Activated CD4-positive, alpha-beta T cell treated with anti-CD3 and anti-CD28 coated beads for 36 hours (primary cell): ENCODE results near the gene ICOS. TPM values are rescaled to one million over a fixed set of nuclear protein-coding genes. Genes with fewer than 3 reads are reported as not detected.
"Not testable (repeated sequence)": the region's sequence is repeated elsewhere in the genome, so short reads cannot be mapped to it uniquely, and the experiment has no call there.

ENCODE experiments used
- ATAC-seq: fragments of 200-7000 bp; cut with Tn5 transposase; one replicate; pipeline ENCODE4 v1.10.0; 2021; ENCODE audit warnings: mild to moderate bottlenecking, moderate library complexity
- CTCF ChIA-PET: fragments of 350-600 bp; sonication (Branson Sonifier 250); formaldehyde crosslinking; loops from one replicate; lab custom pipeline; 2021; ENCODE audit warnings: antibody characterized with exemption; lab: Charles Lee
- POLR2A ChIA-PET: fragments of 350-600 bp; sonication (Branson Sonifier 250); formaldehyde crosslinking; loops from one replicate; lab custom pipeline; 2021; ENCODE audit warnings: antibody characterized with exemption, inconsistent platforms; lab: Charles Lee
- DNase-seq: peaks from one replicate; pipeline ENCODE4 v3.0.0-alpha.2; 2020
- H3K27ac Mint-ChIP-seq: one replicate; pipeline ENCODE4 v1.8.0; 2021; ENCODE audit warnings: mixed read lengths
- H3K27me3 Mint-ChIP-seq: one replicate; pipeline ENCODE4 v1.8.0; 2021; ENCODE audit warnings: mixed read lengths
- H3K36me3 Mint-ChIP-seq: one replicate; pipeline ENCODE4 v1.8.0; 2021; ENCODE audit warnings: low read depth, mixed read lengths
- H3K4me1 Mint-ChIP-seq: one replicate; pipeline ENCODE4 v1.8.0; 2021; ENCODE audit warnings: mixed read lengths
- H3K4me3 Mint-ChIP-seq: one replicate; pipeline ENCODE4 v1.8.0; 2021; ENCODE audit warnings: mild to moderate bottlenecking, moderate library complexity, mixed read lengths
- H3K9me3 Mint-ChIP-seq: one replicate; pipeline ENCODE4 v1.8.0; 2021; ENCODE audit warnings: low read depth, mixed read lengths
- intact Hi-C, 2 experiments: fragments of 100-400 bp; cut with DNase I in 1 of 2; cut with micrococcal nuclease in 1 of 2; formaldehyde crosslinking; loops; one replicate each; pipeline versions ENCODE4 v1.14.2 to v1.15.1; 2022 to 2024; cut with DNase I, micrococcal nuclease
- total RNA-seq, 2 experiments: library from RNA; stranded (reverse); gene quantifications; one replicate each; pipeline ENCODE4 v1.2.3, GENCODE V29; 2021

Gene ICOS
- total RNA-seq, 2 experiments from 2014 or later = 133 to 161 TPM

- peaks cover 7% of the 10 kb centered on the region for H3K9me3 Mint-ChIP-seq
- POLR2A ChIA-PET = interaction anchor here (1.0 to 2.1 kb wide), 6 partner anchors 9 to 76 kb away, joined by 3 to 27 read pairs (median 4); partner anchors contain the start of gene CTLA4
- ATAC-seq = no peak
- DNase-seq = no peak
- peaks cover 67% of the 10 kb centered on the region for H3K36me3 Mint-ChIP-seq
- peak overlapping the region; percentile 96 for H3K27ac Mint-ChIP-seq
- peaks cover 57% of the 10 kb centered on the region for H3K4me1 Mint-ChIP-seq
- peak overlapping the region; percentile 69 for H3K4me3 Mint-ChIP-seq
- intact Hi-C loops = loop anchor here (2.0 to 10.0 kb wide), 6 partner anchors 49 to 1661 kb away; partner anchors contain the start of gene CD28 (in 2 of the 2)
- no peaks in the 10 kb centered on the region for H3K27me3 Mint-ChIP-seq
- CTCF ChIA-PET = interaction anchor here (0.6 to 2.1 kb wide), 6 partner anchors 11 to 139 kb away, joined by 3 to 6 read pairs (median 4); no protein-coding TSS in a partner anchor
Measured at GRCh38 chr2:203935568-203935967, 995 bp upstream of the ICOS start.

GRCh38 chr2:203936949-203937348 is 386 bp downstream of the ICOS start:
- peaks cover 56% of the 10 kb centered on the region for H3K4me1 Mint-ChIP-seq
- peak overlapping the region; percentile 98 for H3K27ac Mint-ChIP-seq
- intact Hi-C loops = loop anchor here (1.0 to 10.0 kb wide), 5 partner anchors 14 to 1662 kb away; partner anchors contain the start of gene CD28 (in 1 of the 2)
- peak; percentile 5 for ATAC-seq
- POLR2A ChIA-PET = interaction anchor here (0.9 to 1.0 kb wide), 3 partner anchors 10 to 51 kb away, joined by 3 to 6 read pairs (median 4); no protein-coding TSS in a partner anchor
- H3K27me3 Mint-ChIP-seq = no peaks in the 10 kb centered on the region
- peak overlapping the region; percentile 87 for H3K4me3 Mint-ChIP-seq
- peaks cover 71% of the 10 kb centered on the region for H3K36me3 Mint-ChIP-seq
- no peak for DNase-seq
- CTCF ChIA-PET = no interaction called here
- peaks cover 4% of the 10 kb centered on the region for H3K9me3 Mint-ChIP-seq

- H3K4me1 Mint-ChIP-seq = peaks cover 53% of the 10 kb centered on the region
- peaks cover 4% of the 10 kb centered on the region for H3K9me3 Mint-ChIP-seq
- intact Hi-C loops = loop anchor here (2.0 to 10.0 kb wide), 5 partner anchors 13 to 1663 kb away; partner anchors contain the start of gene CD28 (in 1 of the 2)
- ATAC-seq (no peak), DNase-seq (no peak)
- peaks cover 71% of the 10 kb centered on the region for H3K36me3 Mint-ChIP-seq
- CTCF ChIA-PET = interaction anchor here (0.6 to 2.0 kb wide), 4 partner anchors 79 to 308 kb away, joined by 3 to 4 read pairs (median 3); no protein-coding TSS in a partner anchor
- H3K27ac Mint-ChIP-seq = peak overlapping the region; percentile 98
- H3K4me3 Mint-ChIP-seq = peak overlapping the region; percentile 87
- no peaks in the 10 kb centered on the region for H3K27me3 Mint-ChIP-seq
- POLR2A ChIA-PET = interaction anchor here (1.0 to 1.4 kb wide), 3 partner anchors 51 to 198 kb away, joined by 3 read pairs; no protein-coding TSS in a partner anchor
Measured at GRCh38 chr2:203937788-203938187, 1.2 kb downstream of the ICOS start.

GRCh38 chr2:203940039-203940438 is 3.5 kb downstream of the ICOS start:
- peak; percentile 7 for ATAC-seq
- Mint-ChIP-seq H3K27ac (peak overlapping the region; percentile 98), H3K36me3 (peaks cover 83% of the 10 kb centered on the region), H3K9me3 (peaks cover 2% of the 10 kb centered on the region), H3K27me3 (no peaks in the 10 kb centered on the region), H3K4me3 (peak overlapping the region; percentile 87), H3K4me1 (peaks cover 53% of the 10 kb centered on the region)
- CTCF ChIA-PET = no interaction called here
- intact Hi-C loops = loop anchor here (2.0 kb wide), 5 partner anchors 49 to 1303 kb away; no protein-coding TSS in a partner anchor
- no peak for DNase-seq
- POLR2A ChIA-PET = interaction anchor here (0.6 kb wide), 1 partner anchor 54 kb away, joined by 3 read pairs; no protein-coding TSS in a partner anchor

- H3K9me3 Mint-ChIP-seq, ATAC-seq, intact Hi-C loops, H3K27me3 Mint-ChIP-seq: not testable (repeated sequence)
- H3K4me3 Mint-ChIP-seq = peak overlapping the region; percentile 72
- CTCF ChIA-PET = interaction anchor here (0.9 to 1.8 kb wide), 12 partner anchors 9 to 202 kb away, joined by 3 to 8 read pairs (median 4); no protein-coding TSS in a partner anchor
- peaks cover 73% of the 10 kb centered on the region for H3K4me1 Mint-ChIP-seq
- peak; percentile 54 for DNase-seq
- H3K27ac Mint-ChIP-seq = peak overlapping the region; percentile 94
- H3K36me3 Mint-ChIP-seq = peaks cover 90% of the 10 kb centered on the region
- POLR2A ChIA-PET = interaction anchor here (0.7 to 1.6 kb wide), 2 partner anchors 9 to 167 kb away, joined by 4 read pairs; no protein-coding TSS in a partner anchor
Measured at GRCh38 chr2:203943493-203944382, 7.2 kb downstream of the ICOS start.

- Mint-ChIP-seq H3K9me3 (no peaks in the 10 kb centered on the region), H3K4me1 (peaks cover 92% of the 10 kb centered on the region), H3K36me3 (peaks cover 83% of the 10 kb centered on the region), H3K27ac (peak overlapping the region; percentile 91), H3K4me3 (peak overlapping the region; percentile 73), H3K27me3 (no peaks in the 10 kb centered on the region)
- DNase-seq (no peak), ATAC-seq (peak; percentile 8)
- POLR2A ChIA-PET = interaction anchor here (0.8 to 2.1 kb wide), 2 partner anchors 11 to 157 kb away, joined by 3 to 6 read pairs; no protein-coding TSS in a partner anchor
- intact Hi-C loops = loop anchor here in 1 of 2 experiments (1.0 kb wide), 1 partner anchor 7 kb away; no protein-coding TSS in a partner anchor
- CTCF ChIA-PET = interaction anchor here (1.7 kb wide), 1 partner anchor 39 kb away, joined by 4 read pairs; no protein-coding TSS in a partner anchor
Measured at GRCh38 chr2:203948733-203949132, 12.2 kb downstream of the ICOS start.

GRCh38 chr2:203949228-203949627 is 12.7 kb downstream of the ICOS start:
- DNase-seq (no peak), ATAC-seq (peak; percentile 59)
- Mint-ChIP-seq H3K4me3 (peak overlapping the region; percentile 73), H3K27me3 (no peaks in the 10 kb centered on the region), H3K36me3 (peaks cover 80% of the 10 kb centered on the region), H3K27ac (peak overlapping the region; percentile 91), H3K9me3 (no peaks in the 10 kb centered on the region), H3K4me1 (peaks cover 91% of the 10 kb centered on the region)
- intact Hi-C loops = loop anchor here in 1 of 2 experiments (1.0 kb wide), 1 partner anchor 8 kb away; no protein-coding TSS in a partner anchor
- CTCF ChIA-PET = interaction anchor here (1.7 kb wide), 1 partner anchor 38 kb away, joined by 4 read pairs; no protein-coding TSS in a partner anchor
- POLR2A ChIA-PET = interaction anchor here (0.8 to 2.1 kb wide), 3 partner anchors 10 to 157 kb away, joined by 3 to 6 read pairs (median 5); no protein-coding TSS in a partner anchor

- peaks cover 87% of the 10 kb centered on the region for H3K4me1 Mint-ChIP-seq
- ChIA-PET POLR2A (interaction anchor here (0.6 to 1.4 kb wide), 5 partner anchors 17 to 159 kb away, joined by 3 to 10 read pairs (median 5); no protein-coding TSS in a partner anchor), CTCF (interaction anchor here (1.0 to 1.1 kb wide), 2 partner anchors 17 to 158 kb away, joined by 3 to 4 read pairs; no protein-coding TSS in a partner anchor)
- ATAC-seq = peak; percentile 32
- intact Hi-C loops = loop anchor here in 1 of 2 experiments (2.0 kb wide), 1 partner anchor 15 kb away; the partner anchor contains the start of gene ICOS
- H3K36me3 Mint-ChIP-seq = peaks cover 78% of the 10 kb centered on the region
- H3K9me3 Mint-ChIP-seq = no peaks in the 10 kb centered on the region
- peak; percentile 52 for DNase-seq
- peak overlapping the region; percentile 91 for H3K27ac Mint-ChIP-seq
- H3K4me3 Mint-ChIP-seq = peak overlapping the region; percentile 73
- H3K27me3 Mint-ChIP-seq = no peaks in the 10 kb centered on the region
Measured at GRCh38 chr2:203951366-203951902, 14.9 kb downstream of the ICOS start.

- CTCF ChIA-PET = interaction anchor here (1.0 to 3.0 kb wide), 3 partner anchors 31 to 92 kb away, joined by 3 to 14 read pairs (median 5); no protein-coding TSS in a partner anchor
- H3K27me3 Mint-ChIP-seq = no peaks in the 10 kb centered on the region
- no peak overlapping the region for H3K4me3 Mint-ChIP-seq
- H3K9me3 Mint-ChIP-seq = no peaks in the 10 kb centered on the region
- DNase-seq = no peak
- peaks cover 50% of the 10 kb centered on the region for H3K4me1 Mint-ChIP-seq
- peak overlapping the region; percentile 44 for H3K27ac Mint-ChIP-seq
- H3K36me3 Mint-ChIP-seq = peaks cover 71% of the 10 kb centered on the region
- intact Hi-C loops = no loop called here
- POLR2A ChIA-PET = interaction anchor here (0.8 to 1.3 kb wide), 3 partner anchors 10 to 64 kb away, joined by 3 to 6 read pairs (median 4); no protein-coding TSS in a partner anchor
- peak; percentile 25 for ATAC-seq
Measured at GRCh38 chr2:203959265-203959664, 22.7 kb downstream of the ICOS start.

GRCh38 chr2:203959672-203960071 is 23.1 kb downstream of the ICOS start:
- ATAC-seq = no peak
- ChIA-PET POLR2A (interaction anchor here (0.8 to 1.3 kb wide), 2 partner anchors 10 to 32 kb away, joined by 4 to 6 read pairs; no protein-coding TSS in a partner anchor), CTCF (interaction anchor here (1.0 to 3.0 kb wide), 3 partner anchors 31 to 92 kb away, joined by 3 to 14 read pairs (median 5); no protein-coding TSS in a partner anchor)
- Mint-ChIP-seq H3K27ac (no peak overlapping the region), H3K36me3 (peaks cover 68% of the 10 kb centered on the region), H3K27me3 (no peaks in the 10 kb centered on the region), H3K4me1 (peaks cover 47% of the 10 kb centered on the region), H3K4me3 (no peak overlapping the region), H3K9me3 (no peaks in the 10 kb centered on the region)
- intact Hi-C loops = no loop called here
- DNase-seq = no peak
